Fibroblast of lung (primary cell): ENCODE measurements around the gene LYVE1.

Experiments used
- CTCF ChIP-seq, 2 donors: IDR thresholded peaks in 1 of 2; conservative IDR thresholded peaks in 1 of 2; 1 replicate in 1 of 2; 2 replicates in 1 of 2; pipeline ENCODE4 v1.5.1; 2011 to 2012; ENCODE audit warnings: low read length in 2 of 2, control low read depth in 1 of 2, inconsistent platforms in 1 of 2, low read depth in 1 of 2, mild to moderate bottlenecking in 1 of 2
- EZH2 ChIP-seq: IDR thresholded peaks from 2 replicates; pipeline ENCODE4 v1.5.1; 2012; ENCODE audit warnings: low read length, control low read depth, mild to moderate bottlenecking; ENCODE audit errors: missing control alignments

- no peak for TF ChIP-seq CTCF (conservative IDR thresholded peaks at IDR 0.05 in 1 of 2, IDR thresholded peaks at IDR 0.05 in 1 of 2; ENCODE audit: low read depth in 1 of 2, low read length in 2 of 2)
- TF ChIP-seq EZH2: no peak
Observed at GRCh38 chr11:10534316-10534715, 34.1 kb downstream of the LYVE1 start.
